GM21529 (cell line): Measurements from ENCODE around the gene BTBD17.

Experiments used
- ATAC-seq: cut with Tn5 transposase; IDR thresholded peaks from one replicate; pipeline ENCODE4 v1.9.1; 2021; ENCODE audit not compliant: unreplicated experiment

BTBD17 gene

DNA sequence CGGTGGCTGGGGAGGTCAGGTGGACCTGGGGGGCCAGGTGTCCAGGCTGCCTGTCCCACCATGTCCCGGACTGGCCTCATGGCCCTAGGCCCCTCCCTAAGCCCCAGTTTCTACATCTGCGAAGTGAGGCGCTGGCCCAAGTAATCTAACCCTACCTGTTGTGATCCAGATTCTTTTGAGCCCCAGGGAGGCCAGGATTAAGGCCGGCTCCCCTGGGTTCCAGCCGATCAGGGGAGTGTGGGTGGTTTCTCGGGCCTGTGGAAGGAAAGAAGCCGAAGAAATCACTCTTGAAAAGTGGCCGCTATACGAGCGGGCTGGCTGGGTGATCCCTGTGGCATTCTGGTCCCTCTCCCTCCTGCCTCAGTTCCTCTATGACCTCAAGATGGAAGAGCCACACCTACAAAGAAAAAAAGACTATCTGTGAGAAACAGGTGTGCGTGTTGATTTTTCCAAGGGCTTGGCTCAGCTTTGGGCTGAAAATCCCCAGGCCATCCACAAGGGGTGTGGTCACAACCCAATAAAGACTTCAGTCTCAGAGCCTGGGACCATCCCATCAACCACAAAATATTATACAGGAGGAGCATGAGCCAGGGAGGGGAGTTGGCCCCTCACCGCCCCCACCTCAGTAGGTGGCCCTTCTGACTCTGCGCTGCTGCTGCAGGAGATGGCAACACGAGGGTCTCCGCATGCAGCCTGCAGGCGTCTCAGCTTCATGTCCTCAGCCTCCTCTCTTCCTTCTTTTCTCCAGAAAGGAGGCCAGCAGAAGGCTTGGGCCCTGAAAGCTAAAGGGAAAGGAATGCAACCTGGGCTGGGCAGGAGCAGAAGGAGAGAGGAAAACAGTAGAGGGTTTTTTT is 25.9 kb upstream of the BTBD17 start:
- no peak for ATAC-seq

DNA sequence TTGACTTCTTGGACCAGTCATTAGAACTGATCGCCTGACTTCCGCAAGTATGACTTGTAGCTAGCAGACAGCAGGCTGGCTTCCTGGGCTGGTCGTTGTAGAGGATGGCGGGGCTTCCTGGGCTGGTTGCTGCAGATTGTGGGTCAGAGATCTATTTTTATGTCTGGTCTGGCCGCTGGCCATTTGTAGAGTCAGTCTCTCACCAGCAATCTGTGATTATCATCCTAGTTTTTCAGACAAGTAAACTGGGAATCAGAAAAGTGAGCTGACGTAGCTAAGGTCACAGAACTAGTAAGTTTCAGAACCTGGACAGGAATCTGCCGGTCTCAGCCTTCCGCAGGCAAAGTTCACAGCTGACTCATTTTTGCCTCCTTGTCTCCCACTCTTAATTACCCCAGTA is 24.7 kb upstream of the BTBD17 start:
- no peak for ATAC-seq

DNA sequence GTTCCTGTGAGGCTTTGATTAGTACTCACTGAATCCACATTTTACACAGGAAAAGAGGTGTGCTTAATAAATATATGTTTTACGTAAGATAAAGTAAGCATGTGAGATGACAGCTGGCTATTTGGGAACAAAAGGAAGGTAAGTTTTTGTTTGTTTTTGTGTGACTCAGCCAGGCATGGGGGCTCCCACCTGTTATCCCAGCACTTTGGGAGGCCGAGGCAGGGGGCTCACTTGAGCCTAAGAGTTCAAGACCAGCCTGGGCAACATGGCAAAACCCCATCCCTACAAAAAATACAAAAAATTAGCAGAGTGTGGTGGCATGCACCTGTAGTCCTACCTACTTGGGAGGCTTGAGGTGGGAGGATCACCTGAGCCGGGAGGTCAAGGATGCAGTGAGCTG is 23.5 kb upstream of the BTBD17 start:
- no peak for ATAC-seq

DNA sequence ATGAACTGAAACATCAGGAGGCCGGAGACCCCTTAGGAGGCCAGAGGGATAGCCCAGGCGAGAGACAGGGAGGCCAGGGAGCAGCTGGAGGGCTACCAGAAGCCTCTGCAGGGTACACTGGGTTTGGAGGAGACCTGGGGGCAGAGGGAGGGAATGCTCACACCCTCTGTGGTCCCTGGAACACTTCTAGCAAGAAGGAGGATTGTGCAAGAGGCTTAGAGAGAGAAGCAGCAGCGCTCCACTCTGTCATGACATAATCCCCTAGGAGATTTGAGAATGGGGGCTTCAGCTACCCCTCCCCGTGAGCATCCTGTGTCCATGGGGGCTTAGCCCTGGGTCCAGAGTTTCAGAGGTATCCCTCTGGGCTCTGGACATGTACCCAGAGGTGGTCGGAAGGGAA is 21.5 kb upstream of the BTBD17 start:
- ATAC-seq, result no peak

DNA sequence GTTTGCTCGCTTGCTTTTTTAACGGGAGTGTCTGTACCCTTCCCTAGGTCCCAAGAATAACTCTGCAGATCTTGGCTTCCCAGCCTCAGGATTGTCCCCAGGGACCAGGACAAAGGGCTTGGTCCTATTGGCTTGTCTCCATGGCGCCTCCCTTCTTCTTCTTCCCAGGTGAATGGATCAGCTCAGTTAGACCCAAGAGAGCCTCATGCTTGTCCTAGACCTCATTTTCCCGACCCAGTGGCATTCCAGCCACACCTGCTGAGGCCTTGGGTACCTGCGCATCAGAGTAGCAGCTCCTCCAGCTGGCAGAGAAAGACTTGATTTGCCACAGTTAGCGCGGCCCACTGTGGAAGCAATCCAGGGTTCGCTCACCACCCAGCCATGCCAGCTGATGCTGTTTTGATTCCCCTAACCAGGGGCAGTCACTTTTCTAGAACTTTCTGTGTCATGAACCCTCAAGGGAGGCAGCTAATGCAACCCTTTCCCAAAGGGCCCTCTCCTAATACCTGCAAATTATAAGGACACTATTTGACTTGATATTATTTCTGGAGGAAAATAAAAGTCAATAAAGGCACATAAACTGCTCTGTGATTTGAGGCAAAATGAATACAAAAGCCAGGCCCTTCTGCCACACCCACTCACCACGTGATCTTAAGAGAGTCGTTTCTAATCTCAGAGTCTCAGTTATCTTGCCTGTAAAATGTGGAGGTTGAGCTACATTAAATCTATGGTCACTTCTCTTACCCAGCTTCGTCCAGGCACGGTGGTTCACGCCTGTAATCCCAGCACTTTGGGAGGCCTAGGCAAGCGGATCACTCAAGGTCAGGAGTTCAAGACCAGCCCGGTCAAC is 19.5 kb upstream of the BTBD17 start:
- no peak for ATAC-seq

DNA sequence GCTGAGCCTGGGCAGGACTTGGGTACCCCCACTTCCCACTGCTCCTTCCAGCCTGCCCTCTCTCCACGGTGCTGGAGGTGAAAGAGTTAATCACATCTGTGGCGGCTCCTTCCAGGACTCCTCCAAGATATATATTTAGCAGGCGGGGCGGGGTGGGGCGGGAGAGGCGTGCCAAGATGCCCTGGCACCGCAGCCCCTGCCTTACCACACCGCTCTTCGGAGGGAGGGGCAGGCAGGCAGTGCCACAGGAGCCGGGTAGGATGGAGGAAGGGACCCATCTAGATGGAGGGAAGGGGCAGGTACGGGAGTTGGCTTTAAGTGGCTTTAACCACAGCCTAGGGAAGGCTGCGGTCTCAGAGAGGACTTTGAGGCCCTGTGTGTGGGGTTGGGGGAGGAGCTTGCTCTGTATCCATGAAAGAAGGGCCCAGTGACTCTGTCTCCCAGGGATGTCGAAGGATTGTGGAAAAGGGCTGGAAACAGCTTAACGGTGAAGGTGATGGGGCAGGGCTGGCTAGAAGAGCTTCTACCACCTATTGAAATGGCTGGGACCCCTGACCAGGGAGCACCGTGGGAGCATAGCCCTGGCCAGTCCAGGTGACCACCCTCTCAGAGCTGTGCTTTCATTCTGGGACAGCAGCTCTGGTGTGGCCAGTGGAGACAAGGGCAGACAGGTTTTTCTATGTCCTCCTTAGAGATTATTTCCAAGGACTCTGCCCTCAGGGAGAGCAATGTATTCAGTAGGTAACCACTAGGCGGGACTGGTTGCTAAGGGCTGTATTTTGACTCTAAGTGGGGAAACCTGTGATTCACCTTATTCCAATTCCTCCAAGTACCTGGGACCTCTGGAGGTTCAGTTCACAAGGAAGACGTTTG is 18.7 kb upstream of the BTBD17 start:
- ATAC-seq, result no peak

DNA sequence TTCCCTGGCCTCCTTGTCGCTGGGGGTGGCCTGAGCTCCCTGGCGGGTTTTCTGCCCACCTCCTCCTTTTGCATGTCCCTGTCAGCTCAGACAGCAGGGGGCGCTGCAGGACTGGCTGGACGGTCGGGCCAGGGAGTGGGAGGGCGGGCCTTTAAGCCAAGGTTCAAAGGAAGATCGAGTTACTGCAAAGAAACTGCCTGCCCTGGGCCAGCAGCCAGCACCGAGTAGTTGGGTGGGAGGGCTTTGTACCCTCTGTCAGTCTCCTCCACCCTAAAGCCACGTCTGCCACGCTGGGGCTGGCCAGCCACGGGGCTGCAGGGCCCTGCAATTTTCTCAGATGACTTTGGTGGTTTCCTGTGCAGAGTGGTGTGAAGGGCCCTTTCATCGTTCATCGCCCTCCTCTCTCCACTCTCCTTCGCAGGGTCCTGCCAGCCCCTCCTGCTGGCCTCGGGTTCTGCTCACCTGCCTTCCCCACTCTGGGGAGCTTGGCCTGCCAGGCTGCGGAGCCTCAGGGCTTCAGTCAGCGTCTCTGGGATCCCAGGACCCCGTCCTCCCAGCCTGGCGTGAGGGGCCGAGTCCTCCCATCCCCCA is 17.9 kb upstream of the BTBD17 start:
- ATAC-seq, result no peak

DNA sequence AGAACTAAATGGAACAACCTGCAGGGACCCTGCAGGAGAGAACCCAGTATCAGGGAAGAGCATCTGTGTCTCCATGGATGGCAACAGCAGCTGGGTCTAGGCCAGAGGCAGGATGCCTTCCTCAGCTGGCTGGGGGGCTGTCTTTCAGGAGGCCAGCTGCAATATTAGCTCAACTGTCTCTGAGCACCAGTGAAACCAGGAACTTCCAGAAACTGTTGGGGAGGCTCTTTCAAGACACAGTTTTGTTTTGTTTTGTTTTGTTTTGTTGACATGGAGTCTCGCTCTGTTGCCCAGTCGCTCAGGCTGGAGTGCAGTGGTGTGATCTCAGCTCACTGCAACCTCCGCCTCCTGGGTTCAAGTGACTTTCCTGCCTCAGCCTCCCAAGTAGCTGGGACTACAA is 13.2 kb upstream of the BTBD17 start:
- ATAC-seq, result no peak

DNA sequence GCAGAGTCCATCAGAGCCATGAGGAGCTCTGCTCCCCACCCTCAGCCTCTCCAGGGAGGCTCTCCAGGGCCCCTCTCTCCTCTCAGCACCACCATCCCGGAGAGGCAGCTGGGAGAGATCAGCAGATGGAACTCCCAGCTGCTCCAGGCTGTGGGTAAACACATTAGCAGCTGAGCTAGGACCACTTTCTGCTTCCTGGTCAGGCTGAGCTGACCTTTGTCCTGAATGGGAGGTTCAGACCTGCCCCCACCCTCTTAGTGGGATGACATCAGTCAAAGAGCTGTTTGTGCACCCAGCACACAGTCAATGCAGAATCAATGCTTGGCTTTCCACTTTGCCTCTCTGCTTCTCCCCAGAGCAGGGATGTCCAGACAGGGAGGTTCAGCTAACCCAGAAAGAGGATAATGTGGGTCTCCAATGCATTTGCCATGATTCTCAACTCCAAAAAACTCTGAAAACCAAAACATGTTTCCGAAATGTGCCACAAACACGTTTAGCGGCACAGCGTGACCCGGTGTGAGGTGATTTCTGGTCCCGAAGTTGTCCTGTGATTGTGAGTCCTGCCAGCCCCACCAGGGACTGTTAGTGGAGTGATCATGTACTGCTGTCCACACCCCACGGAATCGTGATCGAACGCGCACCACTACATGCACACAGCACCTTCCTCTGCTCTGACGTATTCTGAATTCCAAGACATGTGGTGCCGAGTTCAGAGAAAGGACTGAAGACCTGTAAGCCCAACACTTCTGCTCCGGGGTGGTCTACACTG is 12.4 kb upstream of the BTBD17 start:
- ATAC-seq, result no peak

DNA sequence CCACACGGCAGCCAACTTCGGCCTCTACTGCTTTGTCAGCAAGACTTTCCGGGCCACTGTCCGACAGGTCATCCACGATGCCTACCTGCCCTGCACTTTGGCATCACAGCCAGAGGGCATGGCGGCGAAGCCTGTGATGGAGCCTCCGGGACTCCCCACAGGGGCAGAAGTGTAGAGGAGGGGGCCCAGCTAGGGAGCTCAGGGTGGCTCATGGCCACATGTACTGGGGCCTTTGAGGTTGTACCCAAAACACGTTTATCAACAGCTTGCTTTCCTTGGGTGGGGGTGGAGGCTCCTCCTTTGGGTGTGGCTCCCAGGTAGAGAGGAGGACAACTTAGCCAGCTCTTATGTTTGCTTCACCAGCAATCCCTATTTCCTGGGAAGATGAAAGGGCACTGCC is 10.8 kb upstream of the BTBD17 start:
- no peak for ATAC-seq

DNA sequence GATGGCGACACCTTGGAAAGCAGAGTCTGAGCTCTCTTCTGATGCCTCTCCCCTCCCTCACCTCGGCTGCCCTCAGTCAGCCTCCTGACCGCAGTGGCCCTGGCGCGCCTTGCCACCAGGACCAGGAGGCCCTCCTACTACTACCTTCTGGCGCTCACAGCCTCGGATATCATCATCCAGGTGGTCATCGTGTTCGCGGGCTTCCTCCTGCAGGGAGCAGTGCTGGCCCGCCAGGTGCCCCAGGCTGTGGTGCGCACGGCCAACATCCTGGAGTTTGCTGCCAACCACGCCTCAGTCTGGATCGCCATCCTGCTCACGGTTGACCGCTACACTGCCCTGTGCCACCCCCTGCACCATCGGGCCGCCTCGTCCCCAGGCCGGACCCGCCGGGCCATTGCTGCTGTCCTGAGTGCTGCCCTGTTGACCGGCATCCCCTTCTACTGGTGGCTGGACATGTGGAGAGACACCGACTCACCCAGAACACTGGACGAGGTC is 10.0 kb upstream of the BTBD17 start:
- ATAC-seq, result no peak

DNA sequence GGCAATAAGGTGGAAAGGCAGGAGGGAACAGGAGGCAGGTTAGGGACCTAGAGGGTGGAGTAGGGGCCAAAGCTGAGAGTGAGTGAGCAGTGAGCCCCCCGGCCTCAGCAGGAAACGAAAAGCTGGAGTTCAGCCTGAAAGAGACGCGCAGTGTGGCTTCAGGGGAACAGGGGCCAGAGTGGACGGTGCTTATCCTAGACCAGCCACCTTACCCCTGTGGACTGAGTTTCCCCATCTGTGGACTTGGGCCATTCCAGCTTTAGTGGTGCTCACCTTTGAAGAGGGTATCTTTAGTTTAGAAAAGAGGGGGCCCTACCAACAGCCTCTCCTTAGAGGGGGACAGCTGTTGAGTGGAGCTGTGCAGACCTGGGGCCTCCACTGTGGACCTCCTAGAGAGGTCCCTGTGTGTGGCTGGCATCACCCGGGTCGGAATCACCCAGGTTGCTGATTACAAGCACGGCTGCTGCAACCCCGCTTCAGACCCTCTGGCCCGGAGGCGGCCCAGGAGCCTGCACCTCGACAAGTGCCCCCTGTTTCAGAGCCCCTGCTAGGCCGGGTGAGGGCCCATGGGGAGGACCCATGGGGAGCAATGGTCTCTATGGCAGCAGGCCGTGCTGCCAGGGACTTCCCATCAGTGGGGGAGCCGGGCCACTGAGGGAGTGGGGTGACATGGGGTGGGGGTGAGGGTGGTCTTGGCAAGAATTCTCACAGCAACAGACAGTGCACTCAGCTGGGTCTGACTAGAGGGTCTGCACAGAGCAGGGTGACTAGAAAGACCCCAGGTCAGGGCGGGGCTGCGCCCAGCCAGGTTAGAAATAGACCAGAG is 8.2 kb upstream of the BTBD17 start:
- ATAC-seq, result no peak

DNA sequence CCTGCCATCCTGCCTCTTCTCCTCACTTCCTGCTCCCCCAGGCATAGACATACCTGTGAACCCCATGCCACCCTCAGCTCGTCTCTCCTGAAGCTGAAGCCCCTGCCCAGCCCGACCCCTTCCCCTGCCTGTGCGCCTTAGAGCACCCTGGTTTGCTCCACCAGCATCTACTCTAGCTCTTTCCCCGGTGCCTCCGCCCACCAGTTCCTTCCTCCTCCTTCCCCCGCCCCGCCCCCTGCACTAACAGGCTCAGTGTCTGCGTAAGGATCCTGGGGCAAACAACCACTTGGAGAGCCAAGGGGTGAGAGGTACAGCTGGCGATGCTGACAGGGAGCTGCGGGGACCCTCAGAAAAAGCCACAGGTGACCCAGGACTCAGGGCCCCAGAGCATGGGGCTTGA is 7.6 kb upstream of the BTBD17 start:
- ATAC-seq, result no peak

DNA sequence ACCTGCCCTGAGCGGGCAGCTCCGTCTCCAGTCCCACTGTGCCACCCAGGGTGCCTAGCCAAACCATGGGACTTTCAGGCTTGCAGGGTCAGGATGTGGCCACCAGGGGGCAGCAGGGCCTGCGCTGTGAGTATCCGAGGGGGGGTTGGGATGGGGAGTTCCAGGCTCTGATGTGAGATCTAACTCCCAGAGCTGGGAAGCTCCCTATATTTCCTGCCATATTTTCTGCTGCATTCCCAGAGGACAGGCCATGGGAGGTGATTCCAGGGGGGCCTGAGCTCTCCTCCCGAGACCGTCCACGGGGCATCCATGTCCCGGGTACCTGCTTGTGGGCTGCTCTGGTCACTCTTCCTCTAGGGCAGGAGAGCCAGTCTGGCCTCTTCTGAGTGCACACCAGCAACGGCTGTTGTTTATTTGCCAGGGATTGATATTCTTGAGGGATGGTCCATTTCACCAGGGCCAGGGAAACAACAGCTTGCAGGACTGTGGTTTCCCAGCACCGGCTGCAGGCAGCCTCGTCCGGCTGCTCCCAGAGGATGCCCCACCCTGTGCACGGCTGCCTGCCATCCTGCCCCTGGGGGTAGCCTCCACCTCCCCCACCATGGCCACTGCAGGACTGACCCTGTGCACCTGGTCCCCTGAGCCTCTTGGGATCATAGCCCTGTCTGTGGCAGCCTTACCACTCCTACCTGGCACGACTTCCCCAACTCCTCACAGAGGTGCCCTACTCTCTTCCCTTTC is 6.8 kb upstream of the BTBD17 start:
- ATAC-seq, result no peak

DNA sequence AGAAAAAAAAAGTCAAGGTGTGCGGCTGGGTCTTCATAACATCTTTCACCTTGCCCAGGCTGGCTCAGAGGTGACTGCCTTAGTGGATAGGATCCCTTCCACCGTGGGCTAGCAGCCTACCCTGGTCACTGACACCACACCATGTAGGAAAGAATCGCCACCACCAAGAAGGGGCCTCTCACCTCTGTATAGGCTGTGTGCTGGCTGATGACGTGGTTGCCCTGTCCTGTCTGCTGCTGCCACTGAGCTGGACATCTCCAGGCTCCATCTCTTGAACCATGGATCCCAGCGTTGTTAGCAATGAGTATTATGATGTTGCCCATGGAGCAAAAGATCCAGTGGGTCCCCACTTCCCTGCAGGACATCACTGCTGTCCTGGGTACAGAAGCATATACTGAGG is 5.5 kb upstream of the BTBD17 start, which contains the start of gene GPR142:
Gene GPR142, plus strand, starts transcription at position 301 of the 400 bp plus-strand sequence. CDS start 2,035 bp downstream, outside the sequence.
- no peak for ATAC-seq

DNA sequence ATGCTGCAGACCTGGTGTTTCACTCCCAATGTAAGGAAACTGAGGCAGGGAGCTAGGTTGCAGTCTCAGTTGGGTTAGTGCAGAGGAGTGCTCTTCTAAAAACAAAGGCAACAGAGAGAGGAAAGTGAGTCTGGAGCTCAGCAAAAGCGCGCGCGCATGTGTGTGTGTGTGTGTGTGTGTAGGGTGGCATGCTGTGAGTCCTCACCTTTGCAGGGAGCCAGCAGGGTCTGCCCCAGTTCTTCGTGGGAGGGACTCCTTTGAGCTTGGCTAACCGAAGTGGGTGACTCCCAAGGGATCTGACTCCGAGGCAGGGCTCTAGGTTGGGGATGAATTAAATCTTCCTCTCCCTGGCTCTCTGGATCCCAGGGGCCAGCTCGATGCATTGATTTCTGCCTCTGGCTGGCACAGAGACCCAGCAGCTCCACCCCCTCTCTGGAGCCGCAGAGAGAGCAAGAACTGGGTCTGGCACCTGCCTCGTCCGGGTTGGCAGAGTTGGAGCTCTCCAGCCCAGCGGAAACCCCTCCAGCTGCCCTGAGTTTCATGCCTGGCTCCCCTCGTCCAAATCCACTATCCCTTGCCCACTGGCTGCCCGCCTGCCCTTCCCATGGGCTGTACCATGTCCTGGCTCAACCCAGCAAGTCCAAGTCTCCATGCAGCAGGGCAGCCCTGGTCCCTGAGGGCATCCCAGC is 1.3 kb upstream of the BTBD17 start:
- ATAC-seq, result no peak

DNA sequence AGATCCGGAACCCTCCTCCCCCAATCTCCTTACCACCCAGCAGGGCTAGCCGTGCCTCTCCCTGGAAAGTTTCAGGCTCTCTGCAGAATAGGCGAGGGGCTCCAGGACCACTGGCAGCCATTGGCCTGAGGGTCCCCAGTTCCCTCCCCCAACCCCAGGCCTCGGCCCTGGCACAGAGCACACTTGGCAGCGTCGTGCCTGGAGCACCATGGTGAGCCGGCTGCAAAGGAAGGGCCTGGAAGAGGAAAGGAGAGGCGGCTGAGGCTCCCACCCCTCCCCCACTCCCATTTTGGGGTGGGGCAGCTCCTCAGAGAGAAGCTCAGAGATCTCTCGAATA is 369 bp upstream of the BTBD17 start:
- ATAC-seq, result no peak

DNA sequence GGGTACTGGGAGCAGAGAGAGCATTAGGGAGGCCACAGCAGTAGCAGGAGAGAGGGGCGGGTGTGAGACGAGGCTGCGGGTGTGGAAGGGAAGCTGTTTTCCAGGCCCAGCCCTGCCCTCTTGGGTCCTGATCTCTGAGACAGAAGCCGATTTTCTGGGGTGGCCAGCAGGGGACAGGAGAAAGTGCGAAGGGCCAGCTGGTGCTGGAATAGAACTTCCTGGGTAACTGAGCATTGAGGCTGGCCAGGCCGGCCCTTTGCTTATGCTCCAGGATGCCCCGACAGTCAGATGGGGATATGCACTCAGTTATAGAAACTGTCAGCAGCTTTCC is 804 bp downstream of the BTBD17 start:
- no peak for ATAC-seq
